Eye (tissue), 1 donor: ENCODE results near the gene C1orf159.
"Not testable (repeated sequence)": the region's sequence is repeated elsewhere in the genome, so short reads cannot be mapped to it uniquely, and the experiment has no call there.

Source experiments
- DNase-seq: peaks from one replicate; pipeline ENCODE4 v3.0.0-alpha.2; 2015

Gene C1orf159

GRCh38 chr1:1063945-1064831, 51.7 kb downstream of the C1orf159 start:
- peak; percentile 60 for DNase-seq

- DNase-seq = no peak
Observed at GRCh38 chr1:1063261-1063944, 52.5 kb downstream of the C1orf159 start.

GRCh38 chr1:1062348-1063163, 53.3 kb downstream of the C1orf159 start:
- no peak for DNase-seq

- no peak for DNase-seq
Observed at GRCh38 chr1:1061682-1062345, 54.1 kb downstream of the C1orf159 start.

- no peak for DNase-seq
Observed at GRCh38 chr1:1060281-1061000, 55.4 kb downstream of the C1orf159 start.

- DNase-seq = peak; percentile 93
Observed at GRCh38 chr1:1059494-1060280, 56.2 kb downstream of the C1orf159 start.

- DNase-seq = peak; percentile 46
Observed at GRCh38 chr1:1058921-1059493, 56.9 kb downstream of the C1orf159 start.

GRCh38 chr1:1058088-1058905, 57.6 kb downstream of the C1orf159 start:
- DNase-seq = no peak

- DNase-seq = not testable (repeated sequence)
Observed at GRCh38 chr1:1057769-1058087, 58.2 kb downstream of the C1orf159 start.

- DNase-seq = no peak
Observed at GRCh38 chr1:1055841-1056736, 59.8 kb downstream of the C1orf159 start.

GRCh38 chr1:1054971-1055370, 60.9 kb downstream of the C1orf159 start:
- DNase-seq = no peak

GRCh38 chr1:1054099-1054700, 61.7 kb downstream of the C1orf159 start:
- DNase-seq = no peak

- no peak for DNase-seq
Observed at GRCh38 chr1:1053682-1054081, 62.2 kb downstream of the C1orf159 start.

GRCh38 chr1:1053022-1053421, 62.9 kb downstream of the C1orf159 start:
- no peak for DNase-seq

GRCh38 chr1:1052003-1052840, 63.7 kb downstream of the C1orf159 start:
- DNase-seq = no peak

GRCh38 chr1:1051127-1051810, 64.6 kb downstream of the C1orf159 start:
- DNase-seq = no peak

GRCh38 chr1:1050577-1051052, 65.3 kb downstream of the C1orf159 start:
- DNase-seq = no peak
